ENCODE measurements around the gene HTR1E. TPM values are rescaled to one million over a fixed set of nuclear protein-coding genes. Genes with fewer than 3 reads are reported as not detected.

The HTR1E gene
- total RNA-seq, 1 experiment from 2014 or later = not detected

DNA sequence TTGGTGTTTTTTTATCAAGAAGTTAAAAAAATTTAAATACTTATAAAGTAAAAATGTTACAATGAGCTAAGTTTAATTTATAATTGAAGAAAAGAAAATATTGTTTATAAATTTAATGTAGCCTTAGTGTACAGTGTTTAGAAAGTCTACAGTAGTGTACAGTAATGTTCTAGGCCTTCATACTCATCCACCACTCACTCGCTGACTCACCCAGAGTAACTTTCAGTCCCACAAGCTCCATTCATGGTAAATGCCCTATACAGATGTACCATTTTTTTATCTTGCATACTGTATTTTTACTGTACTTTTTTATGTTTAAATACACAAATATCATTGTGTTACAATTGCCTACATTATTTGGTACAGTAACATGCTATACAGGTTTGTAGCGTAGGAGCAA lies 26.0 kb downstream of the HTR1E start:
- intact Hi-C loops (cut with micrococcal nuclease; ENCODE audit: unreplicated experiment) = no loop called here
- H3K27ac Mint-ChIP-seq (ENCODE audit: unreplicated experiment) = no peak overlapping the region
- no peaks in the 10 kb centered on the region for H3K9me3 Mint-ChIP-seq (ENCODE audit: low read depth, unreplicated experiment)
- DNase-seq = no peak
- H3K4me3 Mint-ChIP-seq (ENCODE audit: low read depth, unreplicated experiment) = no peak overlapping the region
- no peaks in the 10 kb centered on the region for H3K4me1 Mint-ChIP-seq (ENCODE audit: low read depth, unreplicated experiment)
- no peaks in the 10 kb centered on the region for H3K27me3 Mint-ChIP-seq (ENCODE audit: unreplicated experiment)
- CTCF ChIA-PET = no interaction called here
- BruUV-seq (replicated peaks) = no TSS peak
- H3K36me3 Mint-ChIP-seq (ENCODE audit: insufficient read depth, unreplicated experiment) = no peaks in the 10 kb centered on the region
- TF ChIP-seq, protein P1, sequence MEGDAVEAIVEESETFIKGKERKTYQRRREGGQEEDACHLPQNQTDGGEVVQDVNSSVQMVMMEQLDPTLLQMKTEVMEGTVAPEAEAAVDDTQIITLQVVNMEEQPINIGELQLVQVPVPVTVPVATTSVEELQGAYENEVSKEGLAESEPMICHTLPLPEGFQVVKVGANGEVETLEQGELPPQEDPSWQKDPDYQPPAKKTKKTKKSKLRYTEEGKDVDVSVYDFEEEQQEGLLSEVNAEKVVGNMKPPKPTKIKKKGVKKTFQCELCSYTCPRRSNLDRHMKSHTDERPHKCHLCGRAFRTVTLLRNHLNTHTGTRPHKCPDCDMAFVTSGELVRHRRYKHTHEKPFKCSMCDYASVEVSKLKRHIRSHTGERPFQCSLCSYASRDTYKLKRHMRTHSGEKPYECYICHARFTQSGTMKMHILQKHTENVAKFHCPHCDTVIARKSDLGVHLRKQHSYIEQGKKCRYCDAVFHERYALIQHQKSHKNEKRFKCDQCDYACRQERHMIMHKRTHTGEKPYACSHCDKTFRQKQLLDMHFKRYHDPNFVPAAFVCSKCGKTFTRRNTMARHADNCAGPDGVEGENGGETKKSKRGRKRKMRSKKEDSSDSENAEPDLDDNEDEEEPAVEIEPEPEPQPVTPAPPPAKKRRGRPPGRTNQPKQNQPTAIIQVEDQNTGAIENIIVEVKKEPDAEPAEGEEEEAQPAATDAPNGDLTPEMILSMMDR (IDR thresholded peaks at IDR 0.05; ENCODE audit: unreplicated experiment) = no peak

DNA sequence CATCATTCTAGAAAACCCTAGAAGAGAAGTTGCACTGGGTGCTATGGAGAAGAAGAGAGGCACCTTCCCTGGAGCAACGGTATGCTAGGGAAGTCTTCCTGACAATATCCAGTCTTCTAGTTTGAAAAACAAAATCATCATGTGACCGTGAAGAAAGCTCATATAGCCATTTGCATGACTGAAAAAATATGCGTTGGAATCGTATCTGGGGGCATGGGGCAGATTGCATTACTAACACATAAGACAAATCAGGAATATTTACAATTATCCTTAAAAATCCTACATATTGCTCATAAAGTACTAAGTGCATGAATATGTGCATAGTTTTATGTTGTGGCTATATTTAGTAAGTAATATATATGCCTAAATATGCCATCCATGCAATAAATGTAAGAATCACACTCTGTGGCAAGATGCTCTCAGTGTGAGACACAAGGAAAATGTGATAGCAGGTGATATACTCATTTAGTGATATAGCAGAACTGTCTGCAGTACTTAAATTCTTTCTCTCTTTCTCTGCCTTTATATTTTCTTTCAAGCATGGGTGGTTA lies 26.8 kb downstream of the HTR1E start:
- Mint-ChIP-seq H3K4me1 (ENCODE audit: low read depth, unreplicated experiment) (peaks cover 2% of the 10 kb centered on the region), H3K4me3 (ENCODE audit: low read depth, unreplicated experiment) (no peak overlapping the region), H3K9me3 (ENCODE audit: low read depth, unreplicated experiment) (no peaks in the 10 kb centered on the region), H3K27me3 (ENCODE audit: unreplicated experiment) (no peaks in the 10 kb centered on the region), H3K27ac (ENCODE audit: unreplicated experiment) (no peak overlapping the region), H3K36me3 (ENCODE audit: insufficient read depth, unreplicated experiment) (no peaks in the 10 kb centered on the region)
- intact Hi-C loops (cut with micrococcal nuclease; ENCODE audit: unreplicated experiment) = no loop called here
- DNase-seq = no peak
- no TSS peak for BruUV-seq (replicated peaks)
- CTCF ChIA-PET = interaction anchor here (0.6 kb wide), 1 partner anchor 26 kb away, joined by 3 read pairs; no protein-coding TSS in a partner anchor
- TF ChIP-seq, protein P1 (IDR thresholded peaks at IDR 0.05; ENCODE audit: unreplicated experiment) = no peak

DNA sequence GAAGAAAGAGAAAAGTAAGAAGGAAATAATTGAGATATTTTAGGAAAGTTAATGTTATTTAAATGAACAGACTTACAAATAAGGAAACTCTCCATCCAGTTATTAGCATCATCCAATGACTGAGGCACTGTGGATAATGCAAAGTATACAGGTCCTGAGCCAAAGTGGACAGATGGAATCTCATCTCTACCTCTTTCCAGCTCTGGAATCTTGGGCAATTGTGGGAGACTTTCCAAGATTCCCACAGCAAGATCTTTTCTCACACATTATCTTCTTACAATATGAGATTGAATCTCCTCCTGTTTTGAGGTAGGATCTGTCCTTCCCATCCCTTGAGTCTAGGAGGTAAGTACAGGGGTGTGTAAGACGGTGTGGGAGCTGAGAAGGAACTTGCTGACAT lies 28.9 kb downstream of the HTR1E start:
- no TSS peak for BruUV-seq (replicated peaks)
- CTCF ChIA-PET = interaction anchor here (0.7 kb wide), 1 partner anchor 1869 kb away, joined by 4 read pairs; no protein-coding TSS in a partner anchor
- Mint-ChIP-seq H3K27ac (ENCODE audit: unreplicated experiment) (no peak overlapping the region), H3K4me3 (ENCODE audit: low read depth, unreplicated experiment) (no peak overlapping the region), H3K27me3 (ENCODE audit: unreplicated experiment) (no peaks in the 10 kb centered on the region), H3K36me3 (ENCODE audit: insufficient read depth, unreplicated experiment) (no peaks in the 10 kb centered on the region), H3K4me1 (ENCODE audit: low read depth, unreplicated experiment) (peaks cover 10% of the 10 kb centered on the region), H3K9me3 (ENCODE audit: low read depth, unreplicated experiment) (no peaks in the 10 kb centered on the region)
- intact Hi-C loops (cut with micrococcal nuclease; ENCODE audit: unreplicated experiment) = no loop called here
- no peak for DNase-seq
- TF ChIP-seq, protein P1 (IDR thresholded peaks at IDR 0.05; ENCODE audit: unreplicated experiment) = no peak

DNA sequence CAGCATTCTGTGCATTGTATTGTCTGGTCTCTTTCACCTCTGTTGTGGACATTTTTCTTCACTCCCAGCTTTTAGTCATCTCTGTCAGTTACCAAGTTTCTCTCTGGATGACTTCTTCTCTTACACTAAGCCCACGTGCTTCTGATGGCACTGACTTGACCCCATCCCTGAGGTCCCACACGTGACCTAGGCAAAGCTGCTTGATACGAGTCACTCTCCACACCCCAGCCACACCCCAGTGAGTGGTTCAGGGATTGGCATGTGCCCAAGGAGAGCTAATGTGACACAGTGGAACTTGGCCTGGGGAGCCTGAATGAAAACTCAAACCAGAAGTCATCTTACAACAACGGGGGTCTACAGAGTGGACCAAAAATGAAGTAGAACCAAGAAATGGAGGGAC lies 32.2 kb downstream of the HTR1E start:
- Mint-ChIP-seq H3K4me1 (ENCODE audit: low read depth, unreplicated experiment) (peaks cover 10% of the 10 kb centered on the region), H3K27me3 (ENCODE audit: unreplicated experiment) (peaks cover 14% of the 10 kb centered on the region), H3K4me3 (ENCODE audit: low read depth, unreplicated experiment) (no peak overlapping the region), H3K36me3 (ENCODE audit: insufficient read depth, unreplicated experiment) (no peaks in the 10 kb centered on the region), H3K27ac (ENCODE audit: unreplicated experiment) (no peak overlapping the region), H3K9me3 (ENCODE audit: low read depth, unreplicated experiment) (no peaks in the 10 kb centered on the region)
- peak; percentile 41 for DNase-seq
- TF ChIP-seq, protein P1 (IDR thresholded peaks at IDR 0.05; ENCODE audit: unreplicated experiment) = no peak
- CTCF ChIA-PET = no interaction called here
- intact Hi-C loops (cut with micrococcal nuclease; ENCODE audit: unreplicated experiment) = no loop called here
- BruUV-seq (replicated peaks) = no TSS peak

Measured in Calu3 (cell line).